NCI-H2107 treated with DMSO at 0.1 percent for 48 hours (cell line): ENCODE data around the gene SCAPER.
A peak's percentile ranks its signal among the peaks of the same experiment; 100 is the strongest.
"Not testable (repeated sequence)": the region's sequence is repeated elsewhere in the genome, so short reads cannot be mapped to it uniquely, and the experiment has no call there.

Experiments used
- DNase-seq: peaks from one replicate; lab custom pipeline; 2025; ENCODE audit not compliant: unreplicated experiment; lab: John Stamatoyannopoulos, UW

The SCAPER gene

DNA sequence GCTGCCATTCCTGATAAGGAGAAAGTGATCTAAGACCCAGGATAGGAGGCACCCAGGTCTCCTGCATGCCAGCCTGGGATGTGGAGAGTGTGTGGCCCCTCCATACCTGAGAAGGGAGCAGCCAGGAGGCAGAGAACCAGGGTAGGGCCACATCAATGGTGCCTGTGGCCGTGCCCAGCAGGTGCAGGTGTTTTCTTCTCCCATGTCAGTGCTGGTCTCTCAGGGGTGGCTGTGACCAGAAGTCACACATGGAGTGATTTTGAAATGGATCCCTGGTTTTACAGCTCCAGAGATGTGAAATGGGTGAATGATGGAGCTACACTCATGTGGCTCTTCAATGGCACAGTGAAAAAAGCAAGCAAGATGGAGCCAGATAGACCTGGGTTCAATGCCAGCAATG, 571.8 kb downstream of the SCAPER start:
- no peak for DNase-seq

DNA sequence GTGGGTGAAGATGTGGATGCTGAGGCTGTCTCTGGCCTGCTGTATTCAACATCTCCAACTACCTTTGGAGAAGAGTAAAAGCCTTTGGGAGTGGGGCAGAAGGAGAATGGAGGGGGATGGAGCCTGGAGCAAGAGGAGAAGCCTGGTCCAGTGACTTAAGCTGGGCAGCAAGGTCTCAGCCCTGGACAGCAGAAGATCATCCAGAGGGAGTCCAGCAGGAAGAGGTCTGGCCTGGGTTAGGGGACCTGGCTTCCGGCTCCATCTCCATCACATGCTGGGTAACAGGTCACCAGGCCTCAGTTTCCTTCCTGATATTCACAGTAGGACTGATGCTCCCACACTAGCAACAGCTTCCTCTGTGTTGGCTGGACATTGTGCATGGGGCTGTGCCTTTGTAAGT, 572.3 kb downstream of the SCAPER start:
- DNase-seq: no peak

DNA sequence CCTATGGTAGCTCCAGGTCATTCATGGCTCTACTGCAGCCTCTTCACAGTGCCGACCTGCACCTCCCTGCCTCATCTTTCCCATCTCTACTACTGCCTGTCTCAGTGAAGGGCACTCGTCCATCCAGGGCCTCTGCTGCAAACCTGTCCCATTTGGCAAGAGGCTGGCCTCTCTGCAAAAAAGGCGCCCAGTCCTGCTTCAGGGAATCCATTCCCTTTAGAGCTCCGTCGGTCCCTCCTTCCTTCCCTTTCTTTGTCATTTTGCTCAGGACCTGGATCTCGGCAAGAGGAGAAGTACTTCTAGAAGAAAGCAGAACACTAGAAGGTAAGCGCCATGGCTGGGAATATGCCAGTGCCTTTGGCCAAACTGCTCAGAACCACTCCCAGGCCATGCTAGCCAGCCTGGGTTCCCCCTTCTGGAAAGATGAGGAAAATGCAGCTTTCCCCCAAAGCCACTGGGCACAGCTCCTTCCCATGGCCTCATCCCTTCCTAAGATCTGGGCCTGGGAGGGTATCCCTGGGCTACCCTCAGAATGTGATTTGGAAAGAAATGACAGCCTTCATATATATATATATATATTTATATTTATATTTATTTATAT, 575.0 kb downstream of the SCAPER start:
- no peak for DNase-seq

DNA sequence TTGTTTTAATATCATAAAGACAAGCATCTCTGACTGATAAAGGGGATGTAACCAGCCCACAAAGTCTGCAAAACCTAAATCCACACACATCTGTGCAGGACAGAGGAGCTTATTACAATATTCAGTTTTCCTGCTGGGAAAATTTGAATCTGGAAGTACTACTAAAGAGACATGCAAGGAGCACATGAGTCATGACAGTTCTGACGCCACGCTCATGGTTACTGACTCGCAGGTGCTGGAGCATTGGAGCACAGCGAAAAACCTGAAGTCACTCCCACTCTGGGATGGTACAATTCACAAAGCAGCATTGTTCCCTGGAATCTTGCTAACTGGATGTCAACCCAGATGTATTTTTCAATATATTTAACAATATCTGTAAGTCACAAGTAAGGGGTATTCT, 576.2 kb downstream of the SCAPER start:
- no peak for DNase-seq

DNA sequence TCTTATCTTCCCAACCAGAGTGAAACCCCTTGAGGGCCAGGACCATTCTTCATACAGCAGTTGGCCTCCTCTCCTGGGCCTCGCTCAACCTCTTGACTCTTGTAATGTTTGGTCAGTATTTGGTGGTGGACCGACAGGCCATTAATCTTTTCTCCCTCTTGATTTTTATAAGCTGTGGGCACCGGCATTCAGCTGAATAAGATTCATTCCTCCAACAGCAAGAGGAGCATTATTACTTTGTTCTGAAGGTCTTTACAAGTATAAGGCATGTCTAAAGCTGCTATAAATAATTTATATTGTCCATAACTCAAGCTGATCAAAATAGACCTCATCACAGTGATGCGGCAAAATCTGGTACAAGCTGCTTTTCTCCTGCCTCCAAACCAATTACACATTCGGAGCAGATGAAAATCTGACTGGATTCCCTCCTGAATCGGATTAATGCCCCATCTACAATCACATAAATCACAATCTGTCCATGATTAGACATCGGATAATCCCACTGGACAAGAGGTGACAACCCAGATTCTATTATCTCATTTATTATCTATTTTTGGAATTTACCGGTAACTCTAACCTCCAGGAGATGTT, 576.9 kb downstream of the SCAPER start:
- DNase-seq: no peak

DNA sequence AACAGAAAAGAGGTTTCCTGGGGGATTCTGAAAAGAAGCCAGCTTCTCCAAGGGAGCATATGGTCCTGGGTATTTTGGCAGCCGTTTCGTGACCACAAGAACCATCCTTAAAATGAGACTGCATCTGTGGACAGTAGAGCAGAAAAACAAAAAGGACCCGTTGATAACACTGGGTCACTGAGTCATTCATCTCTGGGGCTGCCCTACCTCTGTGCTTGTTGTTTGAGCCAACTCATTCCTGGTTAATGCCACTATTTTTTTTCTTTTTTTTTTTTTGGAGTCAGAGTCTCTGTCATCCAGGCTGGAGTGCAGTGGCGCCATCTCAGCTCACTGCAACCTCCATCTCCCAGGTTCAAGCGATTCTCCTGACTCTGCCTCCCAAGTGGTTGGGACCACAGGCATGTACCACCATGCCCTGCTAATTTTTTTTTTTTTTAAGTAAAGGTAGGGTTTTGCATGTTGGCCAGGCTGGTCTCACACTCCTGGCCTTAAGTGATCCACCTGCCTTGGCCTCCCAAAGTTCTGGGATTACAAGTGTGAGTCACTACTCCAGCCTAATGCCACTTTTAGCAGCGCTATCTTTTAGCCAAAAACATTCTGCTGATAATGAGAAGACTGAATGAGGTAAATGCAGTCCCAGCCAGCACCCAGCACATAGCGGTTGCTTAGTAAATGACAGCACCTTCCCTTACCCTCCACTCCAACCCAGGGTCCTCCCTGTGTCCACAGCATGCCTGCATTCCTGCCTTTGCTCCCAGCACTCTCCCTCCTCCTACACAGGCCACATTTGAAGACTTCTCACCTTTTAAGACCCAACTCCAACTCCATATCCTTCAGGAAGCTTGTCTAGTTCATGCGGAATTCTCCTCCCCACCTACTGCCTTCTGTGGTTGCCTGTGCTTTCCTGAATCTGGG, 577.7 kb downstream of the SCAPER start:
- DNase-seq: no peak

DNA sequence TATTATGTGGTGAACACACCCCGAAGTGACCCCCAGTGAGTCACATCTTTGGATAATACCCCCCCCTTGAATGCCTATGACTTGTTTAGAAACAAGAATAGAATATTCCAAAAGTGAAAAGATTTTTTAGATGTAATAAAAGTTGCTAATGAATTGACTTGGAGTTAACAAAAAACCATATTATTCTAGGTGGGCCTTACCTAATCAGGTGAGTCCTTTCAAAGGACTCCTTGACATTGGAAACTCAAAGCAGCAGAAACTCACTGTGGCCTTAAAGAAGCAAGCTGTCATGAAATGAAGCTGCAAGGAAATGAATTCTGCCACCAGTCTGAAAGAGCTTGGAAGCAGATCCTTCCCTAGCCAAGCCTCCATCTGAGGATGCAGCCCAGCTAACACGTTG, 579.4 kb downstream of the SCAPER start:
- DNase-seq: no peak

DNA sequence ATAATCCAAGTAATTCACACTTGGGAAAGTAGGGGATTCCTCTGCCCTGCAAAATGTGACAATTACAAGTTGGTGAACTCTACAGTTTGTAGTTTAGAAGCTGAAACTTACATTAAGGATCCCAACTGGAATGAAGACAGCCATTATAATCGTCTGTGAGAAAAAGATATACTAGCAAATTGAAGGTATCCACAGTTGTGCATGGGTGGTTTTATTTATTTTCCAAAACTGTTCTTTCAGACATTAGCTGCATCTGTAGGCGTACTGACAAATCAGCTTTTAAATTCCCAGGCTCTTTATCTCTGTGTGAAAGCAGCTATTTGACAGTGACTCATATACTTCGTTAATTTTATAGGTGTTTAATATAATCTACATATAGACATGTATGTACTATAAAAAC, 581.1 kb downstream of the SCAPER start:
- DNase-seq: no peak

DNA sequence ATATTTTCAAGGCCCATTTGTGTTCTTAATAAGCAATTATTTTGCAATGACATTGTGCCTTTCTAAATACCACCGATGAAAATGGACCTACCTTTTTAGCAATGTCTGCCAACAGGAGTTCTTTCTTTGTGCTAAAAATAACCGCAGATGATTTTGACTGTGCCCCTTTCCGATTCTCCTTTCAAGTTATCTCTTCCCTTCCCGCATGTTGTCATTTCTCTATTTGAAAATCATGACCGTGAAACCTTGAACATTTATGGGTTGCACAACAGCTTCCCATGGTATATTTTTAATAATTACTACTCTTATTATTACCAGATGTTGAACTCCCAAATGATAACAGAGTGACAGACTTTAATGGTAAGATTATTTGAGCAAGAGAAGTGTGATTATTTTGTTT, 583.5 kb downstream of the SCAPER start:
- no peak for DNase-seq

DNA sequence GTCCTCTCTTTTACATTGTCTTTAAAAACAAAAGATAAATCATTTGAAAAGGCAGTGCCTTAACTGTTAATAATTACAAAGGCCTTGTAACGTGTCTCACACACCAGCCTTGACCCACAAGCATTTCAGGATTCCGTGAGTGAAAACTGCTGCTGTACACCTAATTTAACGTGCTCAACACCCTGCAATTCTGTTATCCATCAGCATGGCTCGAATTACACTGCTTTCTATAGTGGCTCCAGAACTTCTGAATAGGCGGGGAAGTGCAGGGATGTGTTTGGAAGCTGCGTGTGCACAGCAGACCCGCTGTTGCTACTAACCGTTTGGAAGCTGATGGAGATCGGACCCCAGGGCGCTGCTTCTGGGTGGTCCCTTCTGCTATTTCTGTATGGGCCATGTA, 584.0 kb downstream of the SCAPER start:
- DNase-seq: no peak

DNA sequence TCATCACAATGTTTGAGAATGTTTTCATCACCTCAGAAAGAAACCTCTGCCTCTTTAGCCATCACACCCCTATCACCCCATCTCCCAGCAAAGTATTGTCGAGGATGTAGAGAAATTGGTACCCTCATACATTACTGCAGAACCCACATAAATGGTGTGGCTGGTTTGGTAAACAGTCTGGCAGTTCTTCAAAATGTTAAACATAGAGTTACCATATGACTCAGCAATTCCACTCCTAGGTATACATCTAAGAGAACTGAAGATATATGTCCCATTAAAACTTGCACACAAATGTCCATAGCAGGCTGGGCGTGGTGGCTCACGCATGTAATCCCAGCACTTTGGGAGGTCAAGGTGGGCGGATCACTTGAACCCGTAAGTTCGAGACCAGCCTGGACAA, 585.1 kb downstream of the SCAPER start:
- DNase-seq: no peak

DNA sequence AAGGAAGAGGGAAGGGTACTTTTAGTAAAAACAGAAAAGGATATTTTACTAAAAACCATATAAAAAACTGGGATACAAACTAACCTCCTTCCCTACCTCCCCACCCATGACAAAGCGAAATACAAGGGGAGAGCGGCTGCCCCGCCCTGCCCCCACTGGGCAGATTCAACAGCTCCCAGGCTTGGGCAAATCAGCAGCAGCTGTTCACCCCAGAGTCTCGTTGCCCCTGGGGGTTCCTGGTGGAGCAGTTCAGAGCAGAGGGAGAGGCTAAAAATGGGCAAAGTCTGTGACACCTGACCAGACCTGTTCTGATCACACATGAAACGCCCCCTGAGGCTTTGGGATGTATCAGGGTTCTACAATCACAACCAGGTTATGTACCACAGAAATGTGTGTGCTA, 591.4 kb downstream of the SCAPER start:
- no peak for DNase-seq

DNA sequence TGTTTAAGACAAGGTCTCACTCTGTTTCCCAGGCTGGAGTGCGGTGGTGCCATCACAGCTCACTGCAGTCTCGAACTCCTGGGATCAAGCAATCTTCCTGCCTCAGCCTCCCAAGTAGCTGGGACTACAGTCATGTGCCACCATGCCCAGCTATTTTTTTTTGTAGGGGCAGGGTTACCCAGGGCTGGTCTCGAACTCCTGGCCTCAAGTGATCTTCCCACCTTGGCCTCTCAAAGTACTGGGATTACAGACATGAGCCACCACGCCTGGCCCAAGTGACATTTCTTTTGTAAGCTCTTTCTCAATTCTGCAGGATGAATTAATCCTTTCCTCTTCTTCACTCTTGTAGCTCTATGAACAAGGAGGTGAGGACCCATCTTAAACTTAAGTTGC, 592.0 kb downstream of the SCAPER start:
- not testable (repeated sequence) for DNase-seq

DNA sequence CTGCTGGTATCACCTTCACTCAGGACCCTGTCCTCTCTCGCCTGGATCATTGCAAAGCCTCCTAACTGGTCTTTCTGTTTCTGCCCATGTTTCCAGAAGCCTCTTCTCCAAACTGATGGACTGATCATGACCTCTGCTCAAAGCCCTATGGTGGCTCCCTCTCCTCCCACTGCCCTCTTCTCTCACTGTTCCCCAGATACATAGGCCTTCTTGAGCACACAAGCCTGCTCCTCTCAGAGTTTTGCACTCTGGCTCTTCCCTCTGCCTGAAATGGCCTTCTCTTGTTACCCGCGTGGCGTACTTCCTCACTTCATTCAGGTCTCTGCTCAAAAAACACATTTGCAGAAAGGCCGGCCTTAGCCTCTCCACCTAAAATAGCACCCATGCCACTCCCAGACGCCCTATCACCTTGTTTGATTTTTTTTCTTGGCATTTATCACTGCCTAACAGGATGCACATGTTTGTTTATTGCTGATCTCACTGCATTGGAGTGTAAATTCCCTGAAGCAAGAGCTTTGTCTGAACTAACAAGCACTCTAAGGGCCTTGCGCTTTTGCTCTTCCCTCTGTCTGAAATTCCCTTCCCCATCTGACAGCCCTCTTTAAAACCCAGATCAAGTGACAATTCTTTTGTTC, 592.5 kb downstream of the SCAPER start:
- DNase-seq: no peak

DNA sequence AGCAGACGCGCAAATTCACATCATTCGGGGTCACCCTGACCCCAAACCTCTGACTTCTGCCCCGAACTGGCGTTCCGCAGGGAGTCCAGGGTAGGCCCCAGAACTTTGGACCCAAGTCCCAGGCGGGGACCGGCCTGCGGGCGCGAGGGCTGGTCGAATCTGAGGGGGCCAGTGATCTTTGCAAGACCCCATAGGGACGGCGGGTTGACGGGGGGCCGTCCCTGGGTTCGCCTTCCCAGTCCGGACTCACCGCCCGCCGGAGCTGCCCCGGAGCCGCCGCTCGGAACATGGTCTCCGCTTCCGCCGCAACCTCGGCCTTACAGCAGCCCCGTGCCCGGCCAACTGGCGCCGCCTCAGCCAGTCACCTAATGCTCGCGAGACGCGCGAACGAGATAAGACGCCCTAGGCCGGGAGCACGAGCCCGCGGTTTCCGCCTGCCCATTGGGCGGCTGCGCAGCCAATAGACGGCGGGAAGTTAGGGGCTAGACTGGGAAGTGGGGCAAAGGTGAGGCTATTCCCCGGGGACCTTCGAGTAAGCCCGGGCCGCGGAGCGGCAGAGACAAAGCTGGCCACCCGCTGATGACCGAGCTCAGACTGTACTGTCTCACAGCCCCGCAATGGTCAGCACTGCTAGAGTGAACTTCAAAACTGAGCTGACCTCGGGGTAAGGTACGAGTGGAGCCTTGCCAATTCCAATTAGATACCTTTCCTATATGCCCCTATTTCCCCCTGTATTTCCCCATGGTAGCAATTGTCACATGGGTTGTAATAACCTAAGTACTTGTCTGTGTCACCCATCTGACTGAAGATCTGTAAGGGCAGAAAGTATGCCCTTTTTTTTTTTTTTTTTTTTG, 593.8 kb downstream of the SCAPER start, which contains the start of gene ETFA:
ETFA (minus strand) TSS at position 370 of the 854 bp plus-strand sequence; CDS start at position 289, 81 bp downstream.
- DNase-seq: peak; percentile 81

DNA sequence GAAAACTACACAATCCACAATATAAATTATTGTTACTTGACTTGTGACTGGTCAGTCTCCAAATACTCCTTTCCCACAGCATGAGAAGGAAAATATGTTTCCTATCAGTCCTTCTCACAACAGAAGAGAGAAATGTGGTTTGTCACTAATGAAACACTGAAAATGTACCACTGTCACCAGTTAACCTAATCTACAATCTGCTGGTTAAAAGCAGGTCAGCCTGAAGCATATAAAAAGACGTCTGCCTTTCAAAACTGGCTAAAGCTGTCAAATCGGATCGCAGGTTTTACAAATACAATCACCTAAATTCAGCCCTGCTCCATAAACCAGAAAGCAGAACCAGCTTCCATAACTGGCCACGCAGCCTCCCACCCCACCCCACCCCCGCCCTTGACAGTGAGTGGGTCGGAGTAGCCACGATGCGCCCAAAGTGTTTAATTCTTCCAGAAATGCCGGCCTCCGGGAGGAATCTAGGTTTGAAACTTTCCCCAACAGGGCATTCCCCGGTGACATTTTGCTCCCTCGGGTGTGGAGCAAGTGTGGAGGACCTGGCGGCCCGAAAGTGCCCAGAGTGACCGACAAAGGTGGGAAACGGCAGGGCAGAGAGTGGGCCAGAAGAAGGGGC, 594.6 kb downstream of the SCAPER start:
- DNase-seq: no peak

DNA sequence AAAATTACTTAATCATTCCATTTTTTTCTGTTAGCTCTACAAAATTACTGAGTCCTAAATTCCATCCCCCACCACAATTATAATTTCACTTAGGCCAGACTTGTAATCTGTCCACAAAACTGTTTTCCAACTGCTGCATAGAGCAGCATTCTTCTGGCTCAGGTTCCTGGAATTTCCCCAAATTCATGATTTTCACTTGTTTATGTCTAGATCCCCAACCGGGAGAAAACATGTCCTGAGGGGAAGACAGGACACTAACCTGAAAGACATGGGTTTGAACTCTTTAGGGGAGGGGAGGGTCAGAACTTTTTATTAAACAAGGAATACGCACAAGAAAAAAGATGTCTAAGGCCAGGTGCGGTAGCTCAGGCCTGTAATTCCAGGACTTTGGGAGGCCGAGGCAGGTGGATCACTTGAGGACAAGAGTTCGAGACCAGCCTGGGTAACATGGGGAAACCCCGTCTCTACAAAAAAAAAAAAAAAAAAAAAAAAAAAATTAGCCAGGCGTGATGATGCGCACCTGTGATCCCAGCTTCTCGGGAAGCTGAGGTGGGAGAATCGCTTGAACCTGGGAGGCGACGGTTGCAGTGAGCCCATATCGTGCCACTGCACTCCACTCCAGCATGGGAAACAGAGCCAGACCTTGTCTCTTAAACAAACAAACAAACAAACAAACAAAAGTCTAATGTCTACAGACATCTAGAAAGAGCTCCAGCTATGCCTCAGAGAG, 595.4 kb downstream of the SCAPER start:
- no peak for DNase-seq

DNA sequence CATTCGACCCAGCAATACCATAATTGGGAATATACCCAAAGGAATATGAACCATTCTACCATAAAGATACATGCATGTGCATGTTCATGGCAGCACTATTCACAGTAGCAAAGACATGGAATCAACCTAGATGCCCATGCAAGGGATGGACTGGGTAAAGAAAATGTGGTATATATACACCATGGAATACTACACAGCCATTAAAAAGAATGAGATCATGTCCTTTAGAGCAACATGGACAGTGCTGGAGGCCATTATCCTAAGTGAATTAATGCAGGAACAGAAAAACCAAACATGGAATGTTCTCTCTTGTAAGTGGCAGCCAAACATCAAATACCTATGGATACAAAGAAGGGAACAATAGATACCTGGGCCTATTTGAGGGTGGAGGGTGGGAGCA, 601.2 kb downstream of the SCAPER start:
- DNase-seq: no peak

DNA sequence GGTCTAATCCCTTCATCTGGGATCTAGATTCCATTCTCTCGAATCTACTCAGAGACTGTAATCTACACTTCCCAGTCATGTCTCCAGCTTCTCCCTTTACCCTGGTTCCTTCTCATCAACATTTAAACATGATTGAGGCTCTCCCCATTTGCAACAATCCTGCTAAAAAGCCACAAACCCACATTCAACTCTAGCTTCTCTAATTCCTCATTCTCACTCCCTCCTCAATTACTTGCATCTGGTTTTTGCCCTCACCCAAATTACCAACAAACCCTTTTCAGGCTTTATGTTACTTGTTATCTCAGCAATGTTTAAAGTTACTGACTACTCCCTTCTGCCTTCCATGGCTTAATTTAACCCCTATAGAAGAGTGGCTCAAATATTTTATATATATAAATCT, 605.4 kb downstream of the SCAPER start:
- no peak for DNase-seq

DNA sequence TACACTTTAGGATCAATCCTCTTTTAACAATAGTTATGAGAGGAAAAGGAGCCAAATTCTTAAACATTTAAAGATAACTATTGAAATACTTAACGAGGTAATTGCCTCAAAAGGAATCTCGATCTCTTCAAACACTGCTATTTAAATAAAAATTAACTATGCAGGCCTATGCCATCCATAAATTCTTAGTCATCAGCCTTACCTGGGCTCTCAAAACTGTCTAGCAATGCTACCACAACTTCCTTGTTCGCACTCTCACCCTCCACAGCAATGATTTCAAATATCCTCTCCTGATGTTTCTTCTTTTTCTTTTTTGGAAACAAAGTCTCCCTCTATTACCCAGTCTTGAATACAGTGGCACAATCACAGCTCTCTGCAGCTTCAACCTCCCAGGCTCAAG, 606.2 kb downstream of the SCAPER start:
- no peak for DNase-seq
